GM21825 (cell line): ENCODE data around the gene AEBP1.
A peak's percentile ranks its signal among the peaks of the same experiment; 100 is the strongest.
"Not testable (repeated sequence)": the region's sequence is repeated elsewhere in the genome, so short reads cannot be mapped to it uniquely, and the experiment has no call there.

ENCODE experiments used
- ATAC-seq: cut with Tn5 transposase; IDR thresholded peaks from one replicate; pipeline ENCODE4 v1.9.1; 2021; ENCODE audit warnings: mild to moderate bottlenecking, moderate library complexity; ENCODE audit not compliant: unreplicated experiment

Gene AEBP1

GRCh38 chr7:44116789-44117666 is 12.9 kb downstream of the AEBP1 start:
- no peak for ATAC-seq

- no peak for ATAC-seq
Observed at GRCh38 chr7:44117801-44118429, 13.8 kb downstream of the AEBP1 start.

GRCh38 chr7:44119829-44120380 is 15.8 kb downstream of the AEBP1 start:
- no peak for ATAC-seq

- ATAC-seq: no peak
Observed at GRCh38 chr7:44120395-44120794, 16.2 kb downstream of the AEBP1 start.

GRCh38 chr7:44121761-44122420 is 17.7 kb downstream of the AEBP1 start:
- no peak for ATAC-seq

- no peak for ATAC-seq
Observed at GRCh38 chr7:44122529-44122928, 18.4 kb downstream of the AEBP1 start.

- peak; percentile 99 for ATAC-seq
Observed at GRCh38 chr7:44123190-44124003, 19.3 kb downstream of the AEBP1 start, which contains the start of gene POLD2. POLD2 (minus strand) TSS chr7:44123548; CDS start chr7:44122053, 1,495 bp downstream.

GRCh38 chr7:44124822-44125202 is 20.7 kb downstream of the AEBP1 start:
- ATAC-seq: no peak

- not testable (repeated sequence) for ATAC-seq
Observed at GRCh38 chr7:44126574-44126973, 22.4 kb downstream of the AEBP1 start.

GRCh38 chr7:44127161-44127560 is 23.0 kb downstream of the AEBP1 start:
- ATAC-seq: no peak

GRCh38 chr7:44128721-44129582 is 24.8 kb downstream of the AEBP1 start:
- no peak for ATAC-seq

- ATAC-seq: no peak
Observed at GRCh38 chr7:44131173-44132029, 27.3 kb downstream of the AEBP1 start.

GRCh38 chr7:44132039-44132438 is 27.9 kb downstream of the AEBP1 start:
- no peak for ATAC-seq

GRCh38 chr7:44133295-44133694 is 29.1 kb downstream of the AEBP1 start:
- ATAC-seq: no peak

- ATAC-seq: no peak
Observed at GRCh38 chr7:44134943-44135628, 30.9 kb downstream of the AEBP1 start.

GRCh38 chr7:44136731-44137130 is 32.6 kb downstream of the AEBP1 start:
- no peak for ATAC-seq

- no peak for ATAC-seq
Observed at GRCh38 chr7:44138698-44139097, 34.6 kb downstream of the AEBP1 start.
